HCT116 (cell line): ENCODE measurements around the gene ANKS1A. TPM values are rescaled to one million over a fixed set of nuclear protein-coding genes. Genes with fewer than 3 reads are reported as not detected.

Experiments
- ATAC-seq: fragments of 200-7000 bp; cut with Tn5 transposase; 2 replicates; pipeline ENCODE4 v1.9.1; 2020; ENCODE audit warnings: mild to moderate bottlenecking, moderate library complexity
- BruUV-seq: library from RNA; stranded (reverse); fragments of 400-500 nt; replicated peaks from 2 replicates; lab custom pipeline; 2021; lab: Mats Ljungman, UMichigan
- CTCF ChIA-PET: fragments of 300-600 bp; sonication (Branson Sonifier 250); formaldehyde crosslinking; loops from one replicate; lab custom pipeline; 2021; ENCODE audit warnings: antibody characterized with exemption; lab: Charles Lee
- POLR2A ChIA-PET: fragments of 300-600, 350-600 bp; sonication (Branson Sonifier 250); formaldehyde crosslinking; loops from one replicate; lab custom pipeline; 2021; ENCODE audit warnings: antibody characterized with exemption; lab: Charles Lee
- RAD21 ChIA-PET, 2 experiments: fragments of 300-600 bp; sonication (Branson Sonifier 250); formaldehyde crosslinking; loops; one replicate each; lab custom pipeline; 2023; ENCODE audit warnings: low total read pairs in 2 of 2; ENCODE audit not compliant: uncharacterized antibody in 2 of 2, unreplicated experiment in 2 of 2, low non-redundant PET in 1 of 2; lab: Charles Lee
- DNase-seq: peaks from one replicate; pipeline ENCODE4 v3.0.0-alpha.2; 2010; ENCODE audit warnings: low read depth, low spot score
- H2AFZ ChIP-seq: fragments of 200-600 bp; shearing (Covaris generic), sonication (generic); 2 replicates; pipeline ENCODE4 v1.6.1; 2017; ENCODE audit warnings: low read depth, mixed run types, mixed read lengths, antibody characterized with exemption, low read length; ENCODE audit not compliant: poor library complexity, severe bottlenecking
- H3K27ac ChIP-seq: 2 replicates; pipeline ENCODE4 v1.5.1; 2012; ENCODE audit warnings: low read depth, low read length
- H3K27me3 ChIP-seq: fragments of 200-600 bp; sonication (generic); 2 replicates; pipeline ENCODE4 v1.6.1; 2016; ENCODE audit warnings: mixed run types, low read length, mixed read lengths; ENCODE audit not compliant: insufficient read depth
- H3K36me3 ChIP-seq, 2 experiments: fragments of 200-500 bp in 1 of 2; fragments of 200-600 bp in 1 of 2; sonication (Bioruptor generic) in 1 of 2; sonication (generic) in 1 of 2; 2 replicates each; pipeline versions ENCODE4 v1.5.1 to v1.6.1; 2014 to 2016; ENCODE audit warnings: low read length in 2 of 2, inconsistent platforms in 1 of 2, mixed read lengths in 1 of 2, mixed run types in 1 of 2; ENCODE audit not compliant: insufficient read depth in 2 of 2, control insufficient read depth in 1 of 2
- H3K4me1 ChIP-seq, 2 experiments: fragments of 200-600 bp in 1 of 2; sonication (generic) in 1 of 2; 2 replicates each; pipeline versions ENCODE4 v1.5.1 to v1.6.1; 2012 to 2017; ENCODE audit warnings: low read length in 2 of 2, inconsistent platforms in 1 of 2, mild to moderate bottlenecking in 1 of 2, mixed read lengths in 1 of 2, mixed run types in 1 of 2, moderate library complexity in 1 of 2; ENCODE audit not compliant: insufficient read depth in 2 of 2, control insufficient read depth in 1 of 2
- H3K4me2 ChIP-seq: fragments of 200-600 bp; sonication (generic); 2 replicates; pipeline ENCODE4 v1.6.1; 2017; ENCODE audit warnings: mixed run types, low read length, mixed read lengths
- H3K4me3 ChIP-seq, 2 experiments: fragments of 200-600 bp in 1 of 2; sonication (generic) in 1 of 2; replicated peaks in 1 of 2; 2 replicates each; pipeline ENCODE4 v1.5.1; 2011 to 2016; ENCODE audit warnings: low read length in 2 of 2, control low read depth in 1 of 2, low read depth in 1 of 2, mild to moderate bottlenecking in 1 of 2, mixed read lengths in 1 of 2, mixed run types in 1 of 2
- H3K79me2 ChIP-seq: fragments of 200-600 bp; sonication (generic); 2 replicates; pipeline ENCODE4 v1.6.1; 2017; ENCODE audit warnings: mild to moderate bottlenecking, mixed run types, low read length, moderate library complexity, mixed read lengths; ENCODE audit not compliant: insufficient read depth
- H3K9ac ChIP-seq: fragments of 200-600 bp; sonication (generic); 2 replicates; pipeline ENCODE4 v1.6.1; 2016; ENCODE audit warnings: low read length, mixed read lengths
- H3K9me2 ChIP-seq: fragments of 200-600 bp; sonication (generic), shearing (Covaris generic); 2 replicates; pipeline ENCODE4 v1.6.1; 2017; ENCODE audit warnings: mixed run types, mild to moderate bottlenecking, moderate library complexity; ENCODE audit not compliant: insufficient read depth
- H3K9me3 ChIP-seq, 2 experiments: fragments of 200-500 bp in 1 of 2; fragments of 200-600 bp in 1 of 2; sonication (Bioruptor generic) in 1 of 2; sonication (generic) in 1 of 2; 2 replicates each; pipeline ENCODE4 v1.6.1; 2014 to 2017; ENCODE audit warnings: low read length in 2 of 2, mixed read lengths in 2 of 2, inconsistent platforms in 1 of 2, low read depth in 1 of 2, mild to moderate bottlenecking in 1 of 2, mixed run types in 1 of 2, moderate library complexity in 1 of 2; ENCODE audit not compliant: control insufficient read depth in 1 of 2, insufficient read depth in 1 of 2
- H4K20me1 ChIP-seq: fragments of 200-600 bp; sonication (generic), shearing (Covaris generic); 2 replicates; pipeline ENCODE4 v1.6.1; 2017; ENCODE audit warnings: mixed run types, mild to moderate bottlenecking, moderate library complexity; ENCODE audit not compliant: insufficient read depth
- ATF3 ChIP-seq: IDR thresholded peaks from 2 replicates; pipeline ENCODE4 v1.6.1; 2012
- CTCF ChIP-seq, 3 experiments: fragments of 200-600 bp in 1 of 3; sonication (generic) in 1 of 3; IDR thresholded peaks in 2 of 3; conservative IDR thresholded peaks in 1 of 3; 2 replicates each; pipeline ENCODE4 v1.5.1; 2012 to 2017; ENCODE audit warnings: low read depth in 2 of 3, low read length in 2 of 3, antibody characterized with exemption in 1 of 3, borderline replicate concordance in 1 of 3, control low read depth in 1 of 3, mild to moderate bottlenecking in 1 of 3, mixed read lengths in 1 of 3, mixed run types in 1 of 3, moderate library complexity in 1 of 3; ENCODE audit not compliant: insufficient read depth in 1 of 3
- EGR1 ChIP-seq: IDR thresholded peaks from 2 replicates; pipeline ENCODE4 v1.6.1; 2012; ENCODE audit warnings: low read depth
- ELF1 ChIP-seq: IDR thresholded peaks from 2 replicates; pipeline ENCODE4 v1.6.1; 2012; ENCODE audit warnings: low read depth, borderline replicate concordance
- EZH2 ChIP-seq: fragments of 200-600 bp; sonication (generic); IDR thresholded peaks from 2 replicates; pipeline ENCODE4 v1.6.1; 2017; ENCODE audit warnings: antibody characterized with exemption, mixed run types
- EZH2phosphoT487 ChIP-seq: fragments of 200-600 bp; IDR thresholded peaks from 2 replicates; pipeline ENCODE4 v1.6.1; 2018; ENCODE audit warnings: antibody characterized with exemption, borderline replicate concordance
- FOSL1 ChIP-seq: IDR thresholded peaks from 2 replicates; pipeline ENCODE4 v1.6.1; 2012; ENCODE audit warnings: low read depth
- JUND ChIP-seq: IDR thresholded peaks from 2 replicates; pipeline ENCODE4 v1.6.1; 2012
- MAX ChIP-seq: IDR thresholded peaks from 2 replicates; pipeline ENCODE4 v1.6.1; 2012
- POLR2A ChIP-seq: IDR thresholded peaks from 2 replicates; pipeline ENCODE4 v1.7.0; 2011; ENCODE audit warnings: borderline replicate concordance; ENCODE audit not compliant: insufficient read depth, insufficient read length; ENCODE audit errors: extremely low read depth
- POLR2AphosphoS5 ChIP-seq: IDR thresholded peaks from 2 replicates; pipeline ENCODE4 v1.6.1; 2011; ENCODE audit warnings: mild to moderate bottlenecking, low read depth, low read length, moderate library complexity
- RAD21 ChIP-seq: IDR thresholded peaks from 2 replicates; pipeline ENCODE4 v1.6.1; 2012; ENCODE audit warnings: low read depth, mild to moderate bottlenecking
- REST ChIP-seq: IDR thresholded peaks from 2 replicates; pipeline ENCODE4 v1.6.1; 2012; ENCODE audit warnings: low read depth
- SIN3A ChIP-seq: IDR thresholded peaks from 2 replicates; pipeline ENCODE4 v1.6.1; 2012; ENCODE audit warnings: low read depth
- SP1 ChIP-seq: IDR thresholded peaks from 2 replicates; pipeline ENCODE4 v1.6.1; 2012; ENCODE audit warnings: low read depth
- SRF ChIP-seq: IDR thresholded peaks from 2 replicates; pipeline ENCODE4 v1.6.1; 2012; ENCODE audit warnings: low read depth
- TCF7L2 ChIP-seq: IDR thresholded peaks from 2 replicates; pipeline ENCODE4 v1.7.0; 2011; ENCODE audit warnings: borderline replicate concordance, inconsistent platforms; ENCODE audit not compliant: insufficient read depth, insufficient read length; ENCODE audit errors: extremely low read depth
- YY1 ChIP-seq: IDR thresholded peaks from 2 replicates; pipeline ENCODE4 v1.6.1; 2011; ENCODE audit warnings: low read length, low read depth, moderate library complexity, mild to moderate bottlenecking; ENCODE audit not compliant: insufficient replicate concordance; ENCODE audit errors: extremely low read depth
- ZNF274 ChIP-seq: fragments of 200-500 bp; sonication (Bioruptor generic); IDR thresholded peaks from 2 replicates; pipeline ENCODE4 v1.6.1; 2014; ENCODE audit warnings: mild to moderate bottlenecking, low read depth, low read length, inconsistent platforms
- intact Hi-C: fragments of 100-400 bp; cut with micrococcal nuclease; formaldehyde crosslinking; loops from 2 replicates; pipeline ENCODE4 v1.10.0; 2022
- total RNA-seq: library from RNA; stranded (reverse); gene quantifications from one replicate; pipeline ENCODE4 v1.2.1, GENCODE V29; 2021; ENCODE audit not compliant: unreplicated experiment

The ANKS1A gene
- total RNA-seq, 1 experiment from 2014 or later = 20.6 TPM

- no TSS peak for BruUV-seq
- ATAC-seq (no peak), DNase-seq (no peak)
- Histone ChIP-seq H3K79me2 (no peaks in the 10 kb centered on the region), H3K4me2 (no peak overlapping the region), H3K27me3 (no peaks in the 10 kb centered on the region), H3K4me1 (no peaks in the 10 kb centered on the region), H3K27ac (no peak overlapping the region), H3K36me3 (no peaks in the 10 kb centered on the region; a peak in 1 of 4 replicates), H4K20me1 (no peaks in the 10 kb centered on the region), H3K9me3 (no peaks in the 10 kb centered on the region), H2AFZ (no peak overlapping the region), H3K9ac (no peak overlapping the region), H3K4me3 (no peak overlapping the region), H3K9me2 (no peaks in the 10 kb centered on the region)
- POLR2A ChIA-PET = no interaction called here
- intact Hi-C loops = no loop called here
- RAD21 ChIA-PET = no interaction called here
- CTCF ChIA-PET = no interaction called here
- TF ChIP-seq SIN3A = no peak
- no peak for TF ChIP-seq SRF
- TF ChIP-seq EZH2phosphoT487 = no peak
- TF ChIP-seq POLR2AphosphoS5 = no peak
- no peak for TF ChIP-seq EZH2
- TF ChIP-seq YY1 = no peak
- no peak for TF ChIP-seq JUND
- no peak for TF ChIP-seq ELF1
- no peak for TF ChIP-seq RAD21
- TF ChIP-seq FOSL1 = no peak
- TF ChIP-seq SP1 = no peak
- TF ChIP-seq POLR2A = no peak
- TF ChIP-seq REST = no peak
- no peak for TF ChIP-seq TCF7L2
- TF ChIP-seq ZNF274 = no peak
- no peak for TF ChIP-seq MAX
- no peak for TF ChIP-seq EGR1
- no peak for TF ChIP-seq CTCF (IDR thresholded peaks at IDR 0.05 in 2 of 3, conservative IDR thresholded peaks at IDR 0.05 in 1 of 3; ENCODE audit: borderline replicate concordance in 1 of 3, insufficient read depth in 1 of 3, low read depth in 2 of 3, low read length in 2 of 3)
- TF ChIP-seq ATF3 = no peak
Measured at GRCh38 chr6:35072698-35073055, 183.6 kb downstream of the ANKS1A start.
